HG03139 (cell line): Measurements from ENCODE around the gene DHRS12.

Experiments used
- ATAC-seq: cut with Tn5 transposase; IDR thresholded peaks from one replicate; pipeline ENCODE4 v1.9.1; 2021; ENCODE audit not compliant: unreplicated experiment

The DHRS12 gene

DNA sequence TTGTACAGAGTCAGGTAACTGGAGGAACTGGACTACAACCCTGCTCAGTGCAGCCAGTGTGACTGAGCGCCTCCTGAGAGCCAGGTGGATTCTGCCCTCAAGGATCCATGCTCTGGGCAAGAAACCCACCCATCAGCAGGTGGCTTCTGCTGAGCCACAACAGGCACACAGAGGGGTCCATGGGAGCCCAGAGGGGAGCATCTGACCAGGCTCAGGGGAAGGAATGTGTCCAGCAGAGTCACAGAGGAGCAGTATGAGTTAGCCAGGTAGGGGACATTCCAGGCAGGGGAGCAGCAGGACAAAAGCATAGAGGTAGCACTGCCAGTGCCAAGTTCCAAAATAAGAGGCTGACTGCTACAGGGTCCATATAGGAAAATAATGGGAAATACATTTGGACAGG is 19.9 kb downstream of the DHRS12 start:
- ATAC-seq, result no peak

DNA sequence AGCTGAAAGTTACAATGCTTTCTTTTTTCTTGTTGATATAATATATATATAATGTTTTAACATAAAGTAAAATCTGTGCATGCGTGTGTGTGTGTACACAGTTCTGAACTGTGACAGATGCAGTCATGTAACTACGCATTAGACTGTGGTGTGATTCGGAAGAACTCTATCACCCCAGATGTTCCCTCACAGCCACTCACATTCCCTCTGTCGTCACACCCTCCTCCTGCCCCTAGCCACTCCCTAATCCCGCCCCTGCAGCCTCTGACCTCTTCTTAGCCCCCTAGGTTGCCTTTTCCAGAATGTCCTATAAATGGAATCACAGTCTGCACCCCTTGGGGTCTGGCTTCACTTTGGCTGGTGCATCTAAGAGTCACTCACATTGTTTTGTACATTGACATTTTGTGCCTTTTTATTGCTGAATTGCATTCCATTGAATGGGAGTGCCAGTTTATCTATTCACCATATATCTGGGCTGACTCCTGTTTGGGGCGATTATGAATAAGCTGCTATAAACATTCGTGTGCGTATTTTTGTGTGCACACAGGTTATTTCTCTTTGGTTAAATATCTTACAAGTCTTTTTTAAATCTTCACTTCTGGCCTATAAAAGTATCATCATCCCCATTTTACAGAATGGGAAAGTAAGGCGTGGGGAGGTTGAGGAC is 20.4 kb downstream of the DHRS12 start:
- ATAC-seq, result no peak

DNA sequence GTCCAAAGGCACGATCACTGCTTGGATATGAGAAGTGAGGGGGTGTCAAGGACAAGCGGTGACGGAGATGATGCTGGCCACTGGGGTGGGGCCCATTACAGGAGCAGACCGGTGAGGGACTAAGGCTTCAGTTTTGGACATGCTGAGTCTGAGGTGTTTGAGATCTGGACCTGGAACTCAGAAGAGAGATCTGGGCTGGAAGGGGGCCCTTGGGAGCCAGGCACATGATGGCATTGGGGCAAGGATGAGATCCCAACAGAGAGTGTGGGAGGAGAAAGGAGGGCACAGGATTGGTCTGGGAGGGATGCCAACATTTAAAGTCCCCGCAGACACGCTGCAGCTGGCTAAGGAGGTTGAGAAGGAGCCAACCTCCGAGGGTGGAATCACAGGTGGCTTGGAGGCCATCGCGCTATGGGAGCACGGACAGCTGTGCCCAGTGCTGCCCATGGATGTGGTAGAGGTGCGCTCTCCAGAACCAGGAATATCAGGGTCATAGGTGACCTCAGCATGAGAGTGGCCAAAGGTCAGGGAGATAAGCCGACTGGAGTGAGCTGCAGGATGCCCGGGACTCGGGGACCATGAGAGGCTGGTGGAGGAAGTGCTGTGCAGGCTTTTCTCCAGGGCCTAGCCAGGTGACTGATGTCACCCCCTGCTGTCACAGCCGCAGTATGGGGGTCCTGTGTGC is 21.8 kb downstream of the DHRS12 start:
- ATAC-seq, result no peak

GRCh38 chr13:51781246-51782022 is 22.5 kb downstream of the DHRS12 start:
- no peak for ATAC-seq

- ATAC-seq, result no peak
These were observed 23.9 kb downstream of the DHRS12 start for GRCh38 chr13:51780099-51780498.

DNA sequence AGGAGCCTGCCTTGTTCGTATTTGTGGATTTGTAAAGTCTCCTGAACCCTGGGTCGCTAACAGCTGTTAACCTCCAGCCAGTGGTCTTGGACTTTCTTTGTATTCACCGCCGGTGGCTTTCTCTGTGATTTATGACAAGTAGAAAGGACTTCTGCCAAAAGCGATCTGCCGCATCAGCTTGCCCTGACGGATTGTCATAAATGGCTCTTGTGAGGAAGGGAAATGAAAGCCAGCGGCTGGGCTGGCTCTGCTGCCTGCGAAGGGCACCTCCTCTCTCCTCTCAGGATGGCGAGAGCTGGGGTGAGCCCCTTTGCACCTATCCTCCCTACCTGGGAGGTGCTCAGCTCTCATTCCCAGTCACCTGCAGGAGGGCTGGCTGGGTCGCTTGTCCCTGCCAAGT is 25.6 kb downstream of the DHRS12 start:
- ATAC-seq, result no peak

DNA sequence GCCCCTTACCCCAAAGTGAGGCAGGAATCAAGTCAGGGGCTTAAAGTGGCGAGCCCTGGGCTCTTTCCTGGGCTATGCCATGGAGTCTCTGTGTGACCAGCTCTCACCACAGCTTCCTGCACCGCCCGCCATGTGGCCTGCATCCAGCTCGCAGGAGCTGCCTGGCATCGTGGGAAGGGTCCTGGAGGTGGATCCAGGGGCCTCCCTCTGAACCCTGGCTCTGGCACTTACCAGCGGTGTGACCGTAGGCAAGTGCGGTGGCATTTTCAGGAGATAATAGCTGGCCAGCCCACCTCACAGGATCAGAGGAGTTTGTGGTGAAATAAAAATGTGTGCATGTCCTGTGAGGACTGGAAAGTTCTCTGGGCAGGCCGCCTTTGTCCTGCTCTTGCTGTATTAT is 26.0 kb downstream of the DHRS12 start:
- ATAC-seq, result no peak

GRCh38 chr13:51776179-51776578 is 27.8 kb downstream of the DHRS12 start:
- ATAC-seq, result no peak

DNA sequence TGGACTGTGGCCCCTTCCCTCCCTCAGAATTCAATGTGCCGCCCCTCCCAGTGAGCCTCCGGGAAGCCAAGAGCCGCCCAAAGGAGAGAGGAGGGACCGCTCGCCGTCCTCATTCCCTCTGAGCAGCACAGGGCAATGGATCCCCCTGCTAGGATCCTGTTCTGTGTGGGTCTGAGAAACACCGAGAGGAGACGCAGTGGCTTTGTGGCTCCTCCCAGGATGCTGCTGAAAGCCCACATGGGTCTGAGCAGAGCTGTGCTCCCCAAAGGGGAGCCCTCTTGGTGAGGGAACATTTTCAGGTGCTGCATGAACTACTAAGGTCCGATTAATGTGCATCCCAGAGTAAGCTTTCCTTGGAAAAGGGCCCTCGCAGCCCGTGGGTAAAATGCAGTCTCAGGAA is 30.4 kb downstream of the DHRS12 start:
- ATAC-seq, result no peak

- ATAC-seq, result no peak
These were observed 31.2 kb downstream of the DHRS12 start for GRCh38 chr13:51772781-51773180.

GRCh38 chr13:51772105-51772455 is 31.9 kb downstream of the DHRS12 start:
- ATAC-seq, result no peak

- no peak for ATAC-seq
These were observed 32.4 kb downstream of the DHRS12 start for GRCh38 chr13:51771418-51772104.

DNA sequence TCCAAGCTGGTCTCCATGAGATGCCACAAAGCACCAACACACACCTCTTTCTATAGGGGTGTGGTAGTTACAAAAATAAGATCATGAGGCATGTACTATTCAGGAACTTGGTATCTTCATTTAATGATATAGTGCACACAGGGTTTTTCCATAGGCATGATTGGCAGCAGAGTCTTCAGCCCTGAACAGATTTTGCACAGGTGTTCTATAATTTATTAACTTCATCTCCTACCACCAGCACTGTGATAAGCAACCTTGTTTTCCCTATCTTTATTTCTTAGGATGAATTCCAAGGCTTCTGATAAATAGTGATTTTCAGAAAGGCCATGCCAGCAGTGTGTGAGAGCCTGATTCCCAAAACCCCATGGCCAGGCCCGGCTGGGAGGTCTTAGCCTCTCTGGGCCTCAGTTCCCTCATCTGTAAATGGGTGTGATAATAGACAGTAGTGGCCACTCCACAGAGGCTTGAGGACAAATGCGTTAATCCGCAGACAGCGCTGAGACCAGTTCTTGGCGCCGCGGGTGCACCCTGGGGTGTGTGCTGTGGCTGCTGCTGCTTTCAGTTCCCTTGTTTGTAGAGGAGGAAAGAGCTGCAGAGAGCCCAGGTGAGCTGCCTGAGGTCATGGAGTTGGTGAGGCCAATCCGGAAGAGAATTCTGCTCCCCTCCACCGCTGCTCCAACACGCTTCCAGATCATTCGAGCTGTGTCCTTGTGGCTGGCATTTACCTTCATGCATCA is 33.1 kb downstream of the DHRS12 start:
- no peak for ATAC-seq

- no peak for ATAC-seq
These were observed 33.8 kb downstream of the DHRS12 start for GRCh38 chr13:51770160-51770559.

DNA sequence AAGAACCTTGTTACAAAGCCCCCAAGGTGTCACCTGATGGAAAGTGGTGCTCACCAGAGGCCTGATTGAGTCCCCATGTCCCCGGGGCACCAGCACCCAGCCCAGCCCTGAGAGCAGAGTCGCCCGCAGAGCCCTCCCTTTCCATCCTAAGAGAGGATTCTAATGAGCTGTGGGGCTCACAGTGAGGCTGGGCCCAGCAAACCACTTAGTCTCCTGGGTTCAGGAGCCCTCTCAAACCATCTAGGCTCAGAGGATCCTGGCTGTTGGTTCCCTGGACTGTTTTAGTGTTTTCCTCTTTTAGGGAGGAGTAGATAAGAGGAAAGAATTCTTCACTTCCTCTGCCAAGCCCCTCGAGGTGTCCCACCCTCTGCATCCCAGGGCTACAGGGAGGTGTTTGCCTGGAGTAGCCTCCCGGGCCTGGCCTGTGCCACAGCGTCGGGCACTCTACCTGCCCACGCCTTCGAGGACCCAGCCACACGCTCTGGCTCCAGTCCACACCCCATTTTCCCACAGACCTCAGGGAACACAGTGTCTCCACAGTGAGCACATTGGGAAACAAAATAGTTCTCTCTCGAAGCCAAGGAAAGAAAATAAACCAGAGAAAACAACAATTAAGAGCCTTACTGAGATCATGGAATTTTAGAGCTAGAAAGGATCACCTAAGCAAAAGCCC is 34.4 kb downstream of the DHRS12 start:
- no peak for ATAC-seq

DNA sequence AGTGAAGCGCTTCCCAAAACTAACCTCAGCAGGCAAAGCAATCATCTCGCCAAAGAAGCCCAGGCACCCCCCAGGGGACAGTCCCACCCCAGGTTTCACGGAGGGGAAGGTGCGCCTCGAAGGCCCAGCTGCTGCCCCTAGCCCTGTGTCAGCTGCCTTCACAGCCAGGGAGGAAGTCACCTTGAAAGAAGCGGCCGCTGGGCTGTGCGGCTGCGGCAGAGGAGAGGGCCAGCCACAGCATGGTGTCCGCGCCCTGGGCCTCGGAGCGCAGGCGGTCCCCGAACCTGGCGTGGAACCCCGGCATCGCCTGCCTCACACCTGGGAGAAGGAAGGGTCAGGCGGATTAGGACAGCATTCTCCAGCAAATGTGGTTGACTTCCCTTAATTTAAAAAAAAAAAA is 35.0 kb downstream of the DHRS12 start:
- no peak for ATAC-seq

GRCh38 chr13:51768378-51768921 is 35.5 kb downstream of the DHRS12 start:
- ATAC-seq, result no peak

DNA sequence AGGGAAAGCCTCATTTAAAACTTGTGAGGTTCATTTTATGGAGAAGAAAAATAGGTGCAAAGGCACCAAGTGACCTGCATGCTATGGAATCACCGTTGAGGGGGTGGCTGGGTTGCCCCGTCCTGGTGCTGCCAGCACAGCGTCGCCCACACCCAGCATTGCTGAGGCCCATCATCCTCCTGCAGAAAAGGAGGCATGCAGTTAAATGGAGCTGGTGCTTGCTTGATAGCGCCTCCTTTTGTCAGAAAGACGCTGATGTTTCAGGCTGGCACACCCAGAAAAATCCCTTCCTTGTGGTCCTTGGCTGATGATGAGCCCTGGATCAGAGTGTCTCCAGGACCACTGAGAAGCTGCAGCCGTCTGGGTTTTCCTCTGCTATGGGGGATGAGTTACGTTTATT is 36.9 kb downstream of the DHRS12 start:
- no peak for ATAC-seq

DNA sequence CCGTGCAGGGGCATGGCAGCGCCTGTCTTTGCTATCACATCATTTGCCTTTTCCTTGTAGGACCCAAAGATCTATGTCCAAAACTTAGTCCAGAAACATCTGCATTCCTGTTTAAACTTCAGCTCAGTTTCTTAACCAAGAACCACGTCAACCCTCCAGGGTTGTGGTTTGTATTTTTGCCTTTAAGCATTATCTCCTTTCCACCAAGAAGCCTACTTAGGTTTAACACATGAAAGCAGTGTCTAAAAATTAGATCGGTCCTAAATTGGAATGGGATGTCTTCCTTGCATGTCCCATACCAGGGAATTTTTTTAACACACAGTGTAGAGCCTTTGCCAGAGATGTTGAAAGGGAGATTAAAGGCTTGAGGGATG is 38.8 kb downstream of the DHRS12 start:
- no peak for ATAC-seq
